ENCODE data around the gene TYW3.

TYW3 gene

GRCh38 chr1:74732960-74733603 is at the start of gene TYW3, which contains the start of gene CRYZ:
TYW3 (plus strand) TSS chr1:74733152; CDS start chr1:74733245, 93 bp downstream.
CRYZ (minus strand) TSS chr1:74733050; CDS start chr1:74724821, 8,229 bp downstream.
- peak within 1 kb of the TSS; percentile 68 to 75 for H3K4me3 ChIP-seq (replicated peaks in 1 of 2; ENCODE audit: low read depth in 2 of 2, low read length in 2 of 2)
- peak; percentile 0 for TF ChIP-seq CTCF (IDR thresholded peaks at IDR 0.05; ENCODE audit: low read depth, low read length)

GRCh38 chr1:74683656-74684055 is 49.3 kb upstream of the TYW3 start:
- no peak overlapping the region for H3K4me3 ChIP-seq (replicated peaks in 1 of 2; ENCODE audit: low read depth in 2 of 2, low read length in 2 of 2)
- no peak for TF ChIP-seq CTCF (IDR thresholded peaks at IDR 0.05; ENCODE audit: low read depth, low read length)

More at GRCh38 chr1:74732960-74733603, at the start of gene TYW3, which contains the start of gene CRYZ:
- DNase-seq (ENCODE audit: low read depth in 2 of 2) = peak; percentile 95 to 96

GRCh38 chr1:74684301-74684700 is 48.7 kb upstream of the TYW3 start:
- DNase-seq (ENCODE audit: low read depth in 2 of 2) = no peak
- no peak for TF ChIP-seq CTCF (IDR thresholded peaks at IDR 0.05; ENCODE audit: low read depth, low read length)
- H3K4me3 ChIP-seq (replicated peaks in 1 of 2; ENCODE audit: low read depth in 2 of 2, low read length in 2 of 2) = no peak overlapping the region

More at GRCh38 chr1:74683656-74684055, 49.3 kb upstream of the TYW3 start:
- DNase-seq (ENCODE audit: low read depth in 2 of 2) = no peak

GRCh38 chr1:74686928-74687327 is 46.0 kb upstream of the TYW3 start:
- H3K4me3 ChIP-seq (replicated peaks in 1 of 2; ENCODE audit: low read depth in 2 of 2, low read length in 2 of 2) = no peak overlapping the region
- DNase-seq (ENCODE audit: low read depth in 2 of 2) = no peak
- no peak for TF ChIP-seq CTCF (IDR thresholded peaks at IDR 0.05; ENCODE audit: low read depth, low read length)

- H3K4me3 ChIP-seq (replicated peaks in 1 of 2; ENCODE audit: low read depth in 2 of 2, low read length in 2 of 2) = no peak overlapping the region
- peak; percentile 67 for TF ChIP-seq CTCF (IDR thresholded peaks at IDR 0.05; ENCODE audit: low read depth, low read length)
- peak; percentile 72 to 75 for DNase-seq (ENCODE audit: low read depth in 2 of 2)
Measured at GRCh38 chr1:74689621-74690363, 43.2 kb upstream of the TYW3 start.

GRCh38 chr1:74690364-74690696 is 42.6 kb upstream of the TYW3 start:
- no peak for TF ChIP-seq CTCF (IDR thresholded peaks at IDR 0.05; ENCODE audit: low read depth, low read length)
- DNase-seq (ENCODE audit: low read depth in 2 of 2) = no peak
- H3K4me3 ChIP-seq (replicated peaks in 1 of 2; ENCODE audit: low read depth in 2 of 2, low read length in 2 of 2) = no peak overlapping the region

All from cardiac fibroblast (primary cell).